Adrenal gland (tissue), 5 donors: Measurements from ENCODE around the gene FAM98C.

ENCODE experiments used
- POLR2A ChIP-seq, 2 donors: fragments of 450-650 bp; IDR thresholded peaks; one replicate each; pipeline ENCODE4 v1.6.1; 2017; ENCODE audit warnings: antibody characterized with exemption in 2 of 2, mild to moderate bottlenecking in 2 of 2, moderate library complexity in 1 of 2
- TF ChIP-seq, protein P1 (sequence below), 6 experiments: fragments of 450-650 bp in 4 of 6; fragments of 200-600 bp in 2 of 6; sonication (generic) in 1 of 6; IDR thresholded peaks; 1 replicate in 5 of 6; 2 replicates in 1 of 6; pipeline versions ENCODE4 v1.5.1 to v1.8.0; 2016 to 2021; ENCODE audit warnings: antibody characterized with exemption in 6 of 6, mild to moderate bottlenecking in 2 of 6, moderate library complexity in 1 of 6
- donor health status: DM: no; HTN: no; CAD: no.

DNA sequence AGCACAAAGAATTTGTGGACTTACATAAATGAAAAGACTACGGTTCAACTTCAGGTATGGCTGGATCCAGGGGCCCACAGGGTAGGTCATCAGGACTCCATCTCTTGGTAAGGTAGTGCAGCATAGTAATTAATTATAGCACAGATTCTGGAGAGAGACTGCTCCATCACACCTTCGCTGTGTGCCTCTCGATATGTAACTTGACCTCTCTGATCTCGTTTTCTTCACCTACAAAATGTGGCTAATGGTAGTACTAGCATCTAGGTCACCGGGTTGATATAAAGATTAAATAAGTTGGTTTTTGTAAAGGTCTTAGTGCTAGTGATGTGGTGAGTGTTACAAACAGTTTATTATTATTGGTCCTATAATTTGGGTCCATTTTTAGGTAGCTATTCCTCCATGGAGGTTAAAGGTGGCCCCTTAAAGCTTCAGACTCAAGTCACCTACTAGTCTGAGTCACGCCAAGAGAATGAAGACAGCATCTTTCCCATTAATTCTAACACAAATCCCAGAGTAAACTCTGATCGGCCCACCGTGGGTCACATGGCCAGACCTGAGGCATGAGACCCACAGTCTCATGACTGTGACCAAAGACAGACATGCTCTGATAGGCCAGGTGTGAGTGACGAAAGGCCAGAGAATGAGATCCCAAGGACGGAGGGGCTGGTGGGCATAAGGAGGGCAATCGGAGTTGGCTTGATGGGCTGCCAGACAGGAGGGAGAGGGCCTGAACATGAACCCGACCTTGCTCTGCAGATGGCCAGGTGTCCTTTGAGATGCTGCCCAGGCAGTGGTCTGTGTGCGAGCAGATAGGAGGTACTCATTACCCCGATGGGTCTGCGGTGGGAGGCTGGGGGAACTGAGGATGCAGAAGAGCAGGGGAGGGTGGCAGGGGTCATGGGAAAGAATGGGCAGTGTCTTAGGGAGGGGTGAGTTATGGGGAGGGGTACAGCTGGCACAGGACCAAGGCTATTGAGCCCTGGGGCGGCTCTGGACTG lies 46.9 kb upstream of the FAM98C start:
- TF ChIP-seq, protein P1, sequence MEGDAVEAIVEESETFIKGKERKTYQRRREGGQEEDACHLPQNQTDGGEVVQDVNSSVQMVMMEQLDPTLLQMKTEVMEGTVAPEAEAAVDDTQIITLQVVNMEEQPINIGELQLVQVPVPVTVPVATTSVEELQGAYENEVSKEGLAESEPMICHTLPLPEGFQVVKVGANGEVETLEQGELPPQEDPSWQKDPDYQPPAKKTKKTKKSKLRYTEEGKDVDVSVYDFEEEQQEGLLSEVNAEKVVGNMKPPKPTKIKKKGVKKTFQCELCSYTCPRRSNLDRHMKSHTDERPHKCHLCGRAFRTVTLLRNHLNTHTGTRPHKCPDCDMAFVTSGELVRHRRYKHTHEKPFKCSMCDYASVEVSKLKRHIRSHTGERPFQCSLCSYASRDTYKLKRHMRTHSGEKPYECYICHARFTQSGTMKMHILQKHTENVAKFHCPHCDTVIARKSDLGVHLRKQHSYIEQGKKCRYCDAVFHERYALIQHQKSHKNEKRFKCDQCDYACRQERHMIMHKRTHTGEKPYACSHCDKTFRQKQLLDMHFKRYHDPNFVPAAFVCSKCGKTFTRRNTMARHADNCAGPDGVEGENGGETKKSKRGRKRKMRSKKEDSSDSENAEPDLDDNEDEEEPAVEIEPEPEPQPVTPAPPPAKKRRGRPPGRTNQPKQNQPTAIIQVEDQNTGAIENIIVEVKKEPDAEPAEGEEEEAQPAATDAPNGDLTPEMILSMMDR (IDR thresholded peaks at IDR 0.05): no peak
- no peak for TF ChIP-seq POLR2A (IDR thresholded peaks at IDR 0.05)
